CD4-positive, alpha-beta T cell treated with Interleukin-12 subunit alpha and Interleukin-12 subunit beta, for 1 hour (primary cell): Measurements from ENCODE around the gene DAPK2.

Experiments used
- DNase-seq: peaks from one replicate; pipeline ENCODE4 v3.0.0-alpha.2; 2020

The DAPK2 gene

DNA sequence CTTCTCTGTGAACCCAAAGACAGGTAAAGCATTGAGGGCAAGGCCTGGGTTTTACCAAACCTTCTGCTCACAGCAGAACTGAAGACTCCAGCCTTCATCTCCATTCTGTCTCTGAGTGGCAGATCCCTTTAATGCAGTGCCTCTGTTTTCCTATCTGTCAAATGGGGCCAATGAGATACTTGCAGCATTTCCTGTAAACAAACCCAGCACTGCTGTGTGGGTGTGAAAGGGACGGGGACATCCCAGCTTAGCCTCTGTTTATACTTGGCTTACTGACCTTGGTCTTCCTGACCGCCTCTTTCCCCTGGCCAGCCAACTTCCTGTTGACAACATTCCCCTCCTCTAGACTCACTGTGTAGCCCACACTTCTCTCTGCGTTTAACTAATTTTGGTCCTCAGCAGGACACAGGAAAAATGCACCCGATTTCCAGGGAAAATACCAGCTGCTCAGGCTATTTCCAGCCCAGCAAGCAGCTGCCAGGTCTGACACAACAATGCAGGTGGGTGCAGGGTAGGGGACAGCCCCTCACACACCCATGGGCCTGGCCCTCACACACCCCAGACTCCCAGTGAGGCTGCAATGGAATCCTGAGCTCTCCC lies 106.7 kb downstream of the DAPK2 start:
- peak; percentile 34 for DNase-seq

DNA sequence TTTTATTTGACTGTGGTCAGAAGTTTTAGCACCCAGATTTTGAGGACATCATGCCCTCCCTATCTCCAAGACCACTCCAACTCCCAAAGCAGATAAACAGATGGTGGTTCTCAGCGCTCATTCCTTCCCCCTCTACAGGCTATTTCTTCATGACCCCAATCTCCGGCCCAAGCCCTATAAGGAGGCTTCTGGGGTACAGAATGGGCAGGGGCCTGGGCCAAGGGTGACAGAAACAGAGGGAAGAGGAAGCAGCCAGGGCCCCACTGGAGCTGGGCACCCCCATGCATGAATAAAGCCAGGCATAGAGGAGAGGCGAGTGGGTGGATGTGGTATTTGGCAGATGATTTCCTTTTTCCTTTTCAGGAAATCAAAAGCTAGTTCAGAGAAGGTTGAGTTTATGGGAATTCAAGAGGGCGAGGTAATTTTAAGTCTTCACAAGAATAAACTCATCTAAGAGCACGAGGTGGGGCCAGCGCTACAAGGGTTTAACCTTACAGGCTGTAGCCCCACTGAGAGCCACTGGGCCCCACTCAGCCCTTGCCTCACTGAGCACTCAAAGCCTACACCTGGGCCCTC lies 107.7 kb downstream of the DAPK2 start:
- DNase-seq: no peak

DNA sequence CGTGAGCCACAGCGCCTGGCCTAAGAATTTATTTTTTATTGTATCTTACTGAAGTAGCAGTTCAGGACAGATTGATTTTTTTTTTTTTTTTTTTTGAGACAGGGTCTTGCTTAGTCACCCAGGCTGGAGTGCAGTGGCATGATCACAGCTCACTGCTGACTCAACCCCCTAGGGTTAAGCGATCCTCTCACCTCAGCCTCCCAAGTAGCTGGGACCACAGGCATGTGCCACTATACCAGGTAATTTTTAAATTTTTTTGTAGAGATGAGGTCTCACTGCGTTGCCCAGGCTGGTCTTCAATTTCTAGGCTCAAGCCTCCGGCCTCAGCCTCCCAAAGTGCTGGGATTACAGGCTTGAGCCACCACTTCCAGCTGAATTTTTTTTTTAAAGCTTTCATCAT lies 112.8 kb downstream of the DAPK2 start:
- DNase-seq: no peak

DNA sequence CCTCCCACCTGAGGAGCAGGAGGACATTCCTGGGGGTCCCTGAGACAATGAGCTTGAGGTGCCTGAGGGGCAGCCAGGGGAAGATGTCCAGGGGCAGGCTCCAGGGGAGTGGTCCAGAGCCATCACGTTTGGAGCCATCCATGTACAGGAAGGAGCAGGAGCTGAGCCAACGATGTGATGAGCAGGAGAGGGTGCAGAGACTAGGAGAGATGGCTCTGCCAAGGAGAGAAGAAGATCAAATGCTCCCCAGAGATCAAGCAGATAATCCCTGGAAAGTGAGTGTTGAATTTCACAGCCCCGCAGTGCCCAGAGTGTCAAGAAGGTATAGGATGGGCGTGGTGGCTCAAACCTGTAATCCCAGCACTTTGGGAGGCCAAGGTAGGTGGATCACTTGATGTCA lies 114.7 kb downstream of the DAPK2 start:
- DNase-seq: no peak

DNA sequence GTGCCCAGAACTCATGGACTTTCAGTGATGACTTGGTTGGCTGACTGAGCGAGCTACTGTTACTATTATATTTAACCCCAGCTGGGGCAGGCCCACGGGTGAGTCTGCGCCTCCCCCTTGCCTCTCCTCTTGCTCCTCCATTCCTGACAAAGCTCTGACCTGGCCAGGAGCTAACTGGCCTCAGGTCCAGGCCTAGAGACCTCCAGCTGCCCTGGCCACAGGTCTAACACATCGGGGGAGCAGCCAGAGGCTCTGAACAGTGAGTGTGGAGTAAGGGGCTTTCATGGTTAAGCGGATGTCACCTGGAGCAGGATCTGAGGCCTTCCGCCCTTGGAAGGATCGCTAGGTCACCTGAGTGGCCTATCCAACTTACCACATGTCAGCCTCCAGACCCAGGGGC lies 116.3 kb downstream of the DAPK2 start:
- no peak for DNase-seq

DNA sequence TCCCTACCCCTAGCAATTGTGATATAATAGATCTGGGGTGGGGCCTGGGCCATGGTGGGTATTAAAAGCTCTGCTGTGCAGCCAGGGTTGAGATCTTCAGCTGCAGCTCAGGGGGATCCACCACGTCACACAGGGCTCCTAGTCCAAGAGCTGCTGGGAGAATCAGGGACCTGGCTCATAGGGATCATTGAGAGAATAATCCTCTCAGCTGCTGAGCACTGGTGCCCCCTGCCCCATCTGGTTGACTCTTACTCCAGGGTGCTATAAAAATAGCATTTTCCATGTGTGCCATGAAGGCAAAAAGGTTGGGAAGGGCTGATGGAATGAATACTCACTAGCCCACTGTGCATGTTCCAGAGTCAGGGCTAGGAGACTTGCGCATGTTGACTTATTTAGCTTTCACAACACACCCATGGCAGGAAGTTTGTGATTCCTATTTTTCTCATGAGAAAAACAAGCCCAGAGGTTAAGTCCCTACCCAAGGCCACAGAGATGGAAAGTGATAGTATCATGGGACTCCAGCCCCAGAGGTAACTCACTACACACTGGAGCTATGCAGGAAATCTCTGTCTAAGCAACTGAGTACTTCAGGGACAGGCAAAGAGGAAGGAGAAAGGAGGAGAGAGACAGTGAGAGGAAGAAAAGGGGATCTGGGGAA lies 118.0 kb downstream of the DAPK2 start:
- DNase-seq: no peak

DNA sequence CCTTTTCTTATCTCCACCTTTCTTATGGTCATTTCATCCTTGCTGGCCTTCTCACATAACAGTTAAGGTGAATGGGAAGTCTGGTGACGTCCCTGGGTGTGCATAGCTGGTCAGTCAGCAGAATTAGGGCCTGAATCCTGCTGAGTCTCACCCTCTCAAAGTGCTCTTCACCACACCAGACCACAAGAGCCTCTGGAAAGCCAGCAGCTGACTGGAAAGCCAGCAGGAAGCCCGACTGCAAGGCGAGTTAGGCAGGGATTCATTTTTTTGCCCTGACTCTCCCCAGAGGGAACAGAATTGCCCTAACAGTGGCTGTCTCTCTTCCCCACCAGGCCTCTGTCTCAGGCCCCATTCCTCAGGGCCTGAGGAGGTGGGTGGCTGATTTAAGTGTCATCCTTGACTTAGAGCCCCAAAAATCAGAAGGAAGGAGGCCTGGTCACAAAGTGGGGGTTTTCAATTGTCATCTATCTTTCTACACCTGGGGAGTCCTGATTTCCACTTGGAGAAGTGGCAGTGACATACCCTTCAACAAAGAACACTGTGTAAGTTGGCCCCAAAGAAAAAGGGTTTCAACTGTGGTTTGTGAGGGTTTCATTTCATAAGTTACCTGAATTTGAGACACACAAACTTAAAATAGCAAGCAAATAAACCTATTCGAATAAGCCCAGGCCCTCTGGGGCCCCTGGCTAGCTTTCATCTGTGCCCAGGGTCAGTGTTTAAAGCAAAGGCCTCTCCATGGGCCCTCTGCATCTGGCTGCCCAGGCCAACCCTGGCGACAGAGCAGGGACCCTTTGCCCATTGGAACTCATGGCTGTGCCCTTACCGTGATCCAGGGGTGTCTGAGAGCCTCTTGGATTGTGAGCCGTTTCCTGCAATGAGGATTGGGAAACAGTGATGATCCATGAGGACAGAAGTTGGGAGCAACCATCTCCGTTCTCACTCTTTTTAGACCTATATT lies 122.0 kb downstream of the DAPK2 start:
- DNase-seq: no peak

DNA sequence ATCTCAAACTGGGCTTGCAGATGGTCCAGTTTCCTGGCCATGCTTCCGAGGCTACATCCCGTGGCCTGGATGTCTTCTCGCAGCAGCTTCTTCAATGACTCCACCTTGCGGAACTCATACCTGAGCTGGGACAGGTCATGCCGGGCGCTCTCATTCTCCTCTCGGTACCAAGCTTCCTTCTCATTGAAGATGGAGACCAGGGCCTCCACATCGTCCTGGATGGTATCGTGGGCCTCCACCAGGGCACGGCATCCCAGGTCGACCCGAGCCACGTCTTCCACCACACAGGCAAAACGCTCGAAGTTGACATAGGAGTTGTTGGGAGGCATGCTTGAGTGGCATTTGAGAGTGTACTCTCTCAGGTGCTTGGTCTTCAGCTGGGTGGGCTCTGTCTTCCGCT lies 123.4 kb downstream of the DAPK2 start:
- no peak for DNase-seq

DNA sequence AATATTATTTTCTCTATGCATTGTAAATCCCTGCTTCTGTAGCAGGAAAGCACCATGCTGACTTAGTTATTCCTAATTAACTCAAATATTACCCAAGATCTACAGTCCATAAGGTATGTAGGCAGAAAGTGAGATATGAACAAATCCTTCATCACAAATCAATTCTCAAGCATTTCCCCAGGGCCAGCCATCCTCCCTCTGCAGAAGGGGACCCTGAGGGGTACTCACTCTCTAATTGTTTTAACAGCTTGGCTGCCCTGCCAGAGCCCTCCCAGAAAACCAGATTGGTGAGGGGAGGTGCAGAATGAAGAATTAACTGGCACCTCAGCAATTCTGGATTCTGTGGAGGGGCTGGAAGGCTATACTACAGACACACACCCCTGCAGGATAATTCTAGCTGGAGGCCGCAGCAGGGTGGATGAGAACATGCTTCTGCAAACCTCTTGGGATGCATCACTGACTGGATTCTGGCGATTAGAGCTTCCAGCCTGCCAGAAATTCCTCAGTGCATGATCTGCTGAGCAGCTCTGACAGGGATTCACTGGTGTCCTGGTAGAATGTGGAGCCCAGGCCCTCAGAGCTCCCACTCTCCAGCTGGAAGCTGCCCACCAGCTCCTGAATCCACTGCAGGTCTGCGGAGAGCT lies 123.9 kb downstream of the DAPK2 start:
- no peak for DNase-seq

DNA sequence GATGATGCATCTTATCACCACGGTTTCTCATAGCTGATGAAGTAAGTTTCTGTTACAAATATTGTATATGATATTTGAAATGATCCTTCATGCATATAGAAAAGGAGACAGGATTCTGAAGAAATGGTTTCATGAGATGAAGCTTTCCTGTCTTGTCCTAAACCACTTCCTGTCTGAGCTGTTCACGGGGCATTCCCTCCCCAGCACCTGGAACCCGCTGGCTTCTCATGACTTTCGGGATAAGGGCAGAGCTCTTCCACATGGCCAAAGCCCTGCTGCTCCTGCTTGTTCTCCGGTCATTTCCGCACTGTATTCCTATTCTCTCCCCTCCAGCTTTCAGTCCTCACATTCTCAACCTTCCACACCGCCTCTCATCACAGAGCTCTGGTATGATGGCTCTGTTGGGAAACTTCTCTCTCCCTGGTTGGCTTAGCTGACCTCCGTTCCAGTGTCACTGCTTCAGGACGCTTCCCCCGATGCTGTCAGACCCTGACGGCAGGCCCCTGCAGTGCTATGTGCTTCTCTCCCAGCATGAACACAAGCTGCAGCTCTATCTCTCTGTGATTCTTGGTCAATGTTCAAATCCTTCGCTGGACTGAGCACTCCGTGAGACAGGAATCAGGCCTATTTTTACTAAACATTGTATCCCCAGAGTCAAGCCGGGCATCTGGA lies 125.6 kb downstream of the DAPK2 start:
- no peak for DNase-seq

DNA sequence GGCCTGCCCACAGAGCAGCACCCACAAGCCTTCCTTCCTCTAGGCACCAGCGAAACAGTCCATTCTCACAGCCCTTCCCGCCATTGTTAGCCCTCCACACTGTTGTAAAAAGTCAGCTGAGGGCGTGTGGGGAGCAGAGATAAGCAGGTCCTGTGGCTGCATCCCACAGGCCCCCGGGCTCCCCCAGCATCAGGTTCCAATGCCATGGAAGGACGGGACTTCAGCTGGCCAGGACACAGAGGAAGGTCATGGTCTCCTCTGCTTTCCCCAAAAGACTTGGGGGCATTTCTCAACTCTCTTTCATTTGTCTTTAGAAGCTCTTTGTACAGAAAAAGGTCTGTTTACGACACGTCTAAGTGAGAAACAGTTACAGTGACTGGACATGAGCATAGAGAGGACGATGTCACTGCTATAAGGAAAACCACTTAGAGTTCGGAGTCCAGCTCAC lies 127.4 kb downstream of the DAPK2 start:
- no peak for DNase-seq

DNA sequence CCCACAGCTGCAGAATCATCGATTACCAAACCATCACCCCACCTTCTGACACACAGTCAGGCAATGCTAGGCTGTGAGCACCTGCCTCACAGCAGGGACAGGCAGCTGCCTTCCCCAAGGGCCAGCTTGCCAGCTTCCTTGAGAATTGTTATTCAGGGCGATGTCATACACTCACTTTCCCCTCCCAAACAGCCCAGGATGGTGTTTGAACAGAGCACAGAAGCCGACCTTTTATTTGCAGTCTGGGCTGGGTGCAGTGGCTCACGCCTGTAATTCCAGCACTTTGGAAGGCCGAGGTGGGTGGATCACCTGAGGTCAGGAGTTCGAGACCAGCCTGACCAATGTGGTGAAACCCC lies 128.0 kb downstream of the DAPK2 start:
- DNase-seq: no peak

DNA sequence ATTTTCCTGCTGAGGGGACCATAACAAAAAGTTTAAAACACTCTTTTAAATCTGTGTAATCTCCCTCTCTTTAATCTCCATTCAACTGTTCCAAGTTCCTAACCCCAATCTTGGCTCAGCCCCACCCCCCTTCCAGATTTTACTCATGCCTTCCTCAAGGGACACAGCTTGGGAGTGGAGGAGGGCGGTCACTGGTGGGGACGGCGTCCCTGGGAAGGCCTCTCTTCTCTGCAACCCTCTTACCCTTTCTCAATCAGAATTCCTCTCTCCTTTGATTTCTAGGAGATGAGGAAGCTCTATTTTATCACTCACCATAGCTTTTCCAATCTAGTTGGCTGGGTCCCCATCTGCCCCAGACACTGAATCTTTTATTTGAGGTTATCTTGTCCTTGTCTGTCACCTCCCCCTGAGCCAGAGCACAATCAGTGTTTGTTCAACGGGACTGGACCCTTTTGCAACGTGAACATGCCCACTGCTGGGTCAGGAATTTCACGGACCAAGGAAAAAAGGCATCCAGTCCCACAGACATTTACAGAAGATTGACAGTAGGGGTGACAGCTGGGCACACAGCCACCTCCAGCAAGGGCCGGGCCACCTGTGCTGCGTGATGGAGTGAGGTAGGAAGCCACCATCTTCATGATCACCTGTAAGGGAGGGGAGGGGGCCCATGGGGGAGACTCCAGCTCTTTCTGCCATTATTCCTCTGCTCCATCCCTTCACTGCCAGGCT lies 128.5 kb downstream of the DAPK2 start:
- DNase-seq: no peak

DNA sequence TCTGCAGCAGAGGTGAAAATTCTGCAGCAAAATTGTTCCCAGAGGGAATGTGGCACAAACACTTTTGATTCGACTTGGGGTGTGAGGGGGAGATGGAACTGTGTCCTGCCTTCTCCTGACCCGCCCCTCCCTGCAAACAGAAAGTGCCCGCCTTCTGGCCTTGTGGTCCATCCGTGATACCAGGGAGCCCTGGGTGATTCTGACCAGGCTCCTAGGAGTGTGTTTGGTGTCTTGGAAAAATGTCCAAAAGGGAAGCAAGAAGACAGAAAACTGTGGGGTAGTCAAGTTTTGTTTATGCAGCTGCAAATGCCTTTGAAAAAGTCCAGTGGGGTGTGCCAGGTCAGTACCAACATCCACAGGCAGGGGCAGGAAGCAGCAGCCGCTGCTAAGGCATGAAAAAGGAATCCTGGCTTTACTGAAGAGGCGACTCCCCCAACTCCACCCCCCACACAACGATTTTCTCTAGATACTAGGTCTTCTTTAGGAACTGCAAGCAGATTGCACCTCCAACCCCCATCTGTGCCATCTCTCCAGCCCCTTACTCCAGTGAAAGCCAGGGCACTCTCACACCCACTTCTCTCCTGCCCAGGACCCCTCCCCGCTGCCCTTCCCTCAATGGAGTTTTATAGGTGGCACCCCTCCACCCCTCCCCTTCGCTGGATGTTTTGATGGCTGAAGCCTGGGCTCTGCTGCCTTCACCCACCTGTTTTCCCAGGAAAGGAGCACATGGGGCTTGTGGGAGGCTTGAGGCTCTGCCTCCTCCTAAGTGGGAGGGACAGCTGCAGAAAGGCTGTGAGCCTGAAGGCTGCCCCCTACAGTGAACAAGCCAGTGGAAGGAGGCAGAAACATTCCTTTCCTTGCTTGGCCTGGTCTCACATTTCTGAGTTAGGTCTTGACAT lies 130.2 kb downstream of the DAPK2 start:
- no peak for DNase-seq

DNA sequence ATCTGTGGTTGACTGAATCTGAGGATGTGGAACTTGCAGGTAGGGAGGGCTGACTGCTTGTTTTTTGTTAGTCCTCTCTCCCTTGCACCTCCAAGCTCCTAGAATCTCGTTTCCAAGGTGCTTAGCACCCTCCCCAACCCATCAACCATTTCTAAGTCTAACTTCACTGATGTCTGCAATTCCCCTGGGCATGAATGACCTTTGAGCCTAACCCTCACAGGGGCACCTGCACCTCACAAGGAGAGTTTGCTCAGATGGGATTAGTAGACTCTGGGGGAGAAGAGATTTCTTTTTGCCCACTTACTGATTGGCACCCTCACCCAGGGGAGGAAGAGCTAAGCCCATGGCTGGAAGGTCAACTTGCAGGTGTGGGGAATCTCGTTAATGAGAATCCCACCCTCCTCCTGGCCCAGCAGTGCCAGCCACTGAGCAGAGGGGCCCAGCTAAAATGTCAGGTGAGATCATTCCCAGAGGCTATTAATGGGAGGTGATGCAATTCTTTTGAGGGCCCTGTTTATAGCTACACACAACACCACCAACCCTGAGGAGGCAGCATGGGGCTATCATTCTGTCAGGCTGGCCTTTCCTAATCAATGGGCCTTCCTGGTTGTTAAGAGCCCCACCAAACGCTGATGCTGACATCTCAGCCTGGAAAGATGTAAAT lies 130.9 kb downstream of the DAPK2 start:
- DNase-seq: no peak

DNA sequence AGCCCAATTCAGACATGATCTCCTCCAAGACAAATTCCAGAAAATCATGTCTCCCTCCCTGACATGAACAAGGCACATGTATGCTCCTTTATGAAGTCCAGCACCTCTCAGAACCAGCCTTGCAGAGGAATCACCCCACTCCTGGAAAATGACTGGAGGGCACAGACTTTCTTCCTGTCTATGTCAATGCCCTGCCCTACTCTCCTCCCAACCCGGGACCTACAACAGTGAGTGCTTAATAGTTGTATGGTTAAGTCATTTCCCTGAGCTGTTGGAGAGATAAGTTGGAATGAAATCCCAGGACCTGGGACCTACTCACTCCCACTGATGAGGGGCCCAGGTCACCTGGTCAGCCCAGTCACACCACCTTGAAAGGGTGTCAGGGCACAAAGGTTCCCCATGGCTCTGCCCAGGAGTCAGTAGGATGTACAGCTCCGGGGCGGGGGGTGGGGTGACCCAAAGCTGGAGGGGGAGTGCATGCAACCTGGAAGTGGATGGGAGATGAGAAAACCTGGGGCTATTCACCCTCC lies 132.4 kb downstream of the DAPK2 start:
- DNase-seq: no peak

DNA sequence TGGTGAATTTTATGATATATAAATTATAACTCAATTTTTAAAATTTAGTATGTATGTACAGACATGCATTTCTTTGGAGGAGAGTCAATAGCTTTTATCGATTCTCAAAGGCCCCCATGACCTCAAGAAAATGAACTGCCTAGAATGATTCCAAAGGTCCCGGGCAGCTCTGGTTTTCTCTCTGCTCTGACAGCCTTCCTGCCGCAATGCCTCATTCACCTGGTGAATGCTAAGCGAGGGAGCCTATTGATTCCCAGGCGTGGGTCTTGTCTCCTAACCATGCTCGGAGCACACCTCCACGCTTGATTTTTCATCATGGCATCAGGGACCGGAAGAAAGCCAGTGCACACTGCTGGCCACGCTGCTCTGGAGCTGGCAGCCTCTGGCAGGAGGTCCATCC lies 132.9 kb downstream of the DAPK2 start:
- no peak for DNase-seq

DNA sequence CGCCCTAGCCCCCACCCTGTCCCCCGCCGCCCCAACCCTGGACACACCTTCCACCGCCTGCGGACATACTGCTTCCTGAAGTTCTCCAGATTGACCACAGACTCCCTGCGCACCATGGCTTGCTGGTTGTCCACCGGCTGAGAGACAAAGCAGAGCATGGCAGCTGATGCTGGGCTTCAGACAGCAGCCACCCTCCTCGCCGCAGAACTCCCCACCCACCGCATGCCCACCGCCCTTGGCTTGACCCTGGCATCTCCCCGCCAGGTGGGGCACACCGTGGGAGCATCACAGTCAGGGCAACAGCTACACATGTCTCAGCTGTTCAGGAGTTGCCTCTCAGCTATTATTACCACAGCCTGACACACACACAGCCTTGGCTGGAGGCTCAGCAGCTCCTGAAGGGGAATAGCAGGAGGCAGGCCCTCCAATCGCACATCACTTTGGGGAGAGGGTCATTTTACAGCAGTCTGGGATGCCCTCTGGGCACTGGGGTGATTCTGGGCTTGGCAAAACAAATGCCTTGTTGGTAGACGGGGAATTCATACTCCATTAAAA lies 134.1 kb downstream of the DAPK2 start:
- DNase-seq: no peak

DNA sequence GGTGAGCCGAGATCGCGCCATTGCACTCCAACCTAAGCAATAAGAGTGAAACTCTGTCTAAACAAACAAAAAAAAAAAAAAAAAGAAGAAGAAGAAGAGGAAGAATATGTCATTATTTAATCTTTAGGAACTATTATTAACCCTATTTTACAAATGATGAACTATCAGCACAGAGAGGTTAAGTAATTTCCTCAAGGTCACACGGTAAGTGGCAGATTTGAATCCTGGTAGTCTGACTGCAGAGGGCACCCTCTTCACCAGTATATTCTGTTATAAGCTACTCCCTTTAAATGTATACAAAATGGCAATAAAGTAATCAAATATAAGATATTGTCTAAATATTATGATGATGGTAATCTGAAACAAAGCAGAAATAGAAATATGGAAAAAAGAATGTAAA lies 135.1 kb downstream of the DAPK2 start:
- DNase-seq: no peak
